Stimulated activated CD8-positive, alpha-beta memory T cell treated with anti-CD3 and anti-CD28 coated beads, Interleukin-12 subunit alpha, Interleukin-12 subunit beta, amount 100 ng/mL, for 24 hours (primary cell): ENCODE data around the gene SLC8A1.

Source experiments
- DNase-seq: peaks from one replicate; pipeline ENCODE4 v3.0.0-alpha.2; 2020; ENCODE audit errors: extremely low read depth

The SLC8A1 gene

GRCh38 chr2:40421631-40422297, 30.1 kb downstream of the SLC8A1 start:
- DNase-seq, result no peak

GRCh38 chr2:40420478-40420877, 31.4 kb downstream of the SLC8A1 start:
- DNase-seq, result no peak

GRCh38 chr2:40419364-40419762, 32.5 kb downstream of the SLC8A1 start:
- DNase-seq, result no peak

GRCh38 chr2:40418614-40419363, 33.1 kb downstream of the SLC8A1 start:
- DNase-seq, result no peak

GRCh38 chr2:40416486-40416885, 35.4 kb downstream of the SLC8A1 start:
- no peak for DNase-seq

- DNase-seq, result no peak
Observed at GRCh38 chr2:40415391-40415790, 36.5 kb downstream of the SLC8A1 start.

- DNase-seq, result no peak
Observed at GRCh38 chr2:40412456-40412855, 39.4 kb downstream of the SLC8A1 start.

- DNase-seq, result no peak
Observed at GRCh38 chr2:40410695-40411094, 41.2 kb downstream of the SLC8A1 start.

GRCh38 chr2:40409734-40410133, 42.2 kb downstream of the SLC8A1 start:
- DNase-seq, result no peak

GRCh38 chr2:40406485-40407289, 45.2 kb downstream of the SLC8A1 start:
- DNase-seq, result no peak

GRCh38 chr2:40405465-40405864, 46.4 kb downstream of the SLC8A1 start:
- no peak for DNase-seq

- DNase-seq, result no peak
Observed at GRCh38 chr2:40404517-40404916, 47.4 kb downstream of the SLC8A1 start.

GRCh38 chr2:40403233-40403836, 48.6 kb downstream of the SLC8A1 start:
- no peak for DNase-seq

GRCh38 chr2:40401896-40402295, 50.0 kb downstream of the SLC8A1 start:
- no peak for DNase-seq

GRCh38 chr2:40400336-40400953, 51.4 kb downstream of the SLC8A1 start:
- no peak for DNase-seq

- DNase-seq, result no peak
Observed at GRCh38 chr2:40397765-40398164, 54.1 kb downstream of the SLC8A1 start.

- DNase-seq, result no peak
Observed at GRCh38 chr2:40396124-40396523, 55.8 kb downstream of the SLC8A1 start.

- no peak for DNase-seq
Observed at GRCh38 chr2:40395169-40396073, 56.5 kb downstream of the SLC8A1 start.

GRCh38 chr2:40394597-40394996, 57.3 kb downstream of the SLC8A1 start:
- DNase-seq, result no peak

- DNase-seq, result no peak
Observed at GRCh38 chr2:40394031-40394430, 57.9 kb downstream of the SLC8A1 start.

GRCh38 chr2:40388161-40388560, 63.7 kb downstream of the SLC8A1 start:
- no peak for DNase-seq
